Smooth muscle cell (in vitro differentiated cells): ENCODE measurements around the gene PRKAR1B. TPM values are rescaled to one million over a fixed set of nuclear protein-coding genes. Genes with fewer than 3 reads are reported as not detected.

Experiments used
- DNase-seq: peaks from one replicate; lab custom pipeline; 2025; ENCODE audit not compliant: unreplicated experiment; lab: John Stamatoyannopoulos, UW
- H2AFZ ChIP-seq: fragments of 200-600 bp; sonication (generic); 2 replicates; pipeline ENCODE4 v1.6.0; 2016; ENCODE audit warnings: antibody characterized with exemption, low read depth, mild to moderate bottlenecking
- H3F3A ChIP-seq: fragments of 200-600 bp; sonication (generic); 2 replicates; pipeline ENCODE4 v1.6.0; 2017; ENCODE audit warnings: antibody characterized with exemption, low read depth
- H3K27ac ChIP-seq: fragments of 200-600 bp; sonication (generic); 2 replicates; pipeline ENCODE4 v1.5.1; 2016; ENCODE audit warnings: low read depth, mild to moderate bottlenecking
- H3K27me3 ChIP-seq: fragments of 200-600 bp; sonication (generic); 2 replicates; pipeline ENCODE4 v1.6.1; 2016; ENCODE audit warnings: low read depth, mild to moderate bottlenecking
- H3K36me3 ChIP-seq: fragments of 200-600 bp; sonication (generic); 2 replicates; pipeline ENCODE4 v1.5.1; 2016; ENCODE audit warnings: low read depth
- H3K4me1 ChIP-seq: fragments of 200-600 bp; sonication (generic); 2 replicates; pipeline ENCODE4 v1.5.1; 2016; ENCODE audit warnings: low read depth
- H3K4me2 ChIP-seq: fragments of 200-600 bp; sonication (generic); 2 replicates; pipeline ENCODE4 v1.6.0; 2016; ENCODE audit warnings: mild to moderate bottlenecking
- H3K4me3 ChIP-seq: fragments of 200-600 bp; sonication (generic); 2 replicates; pipeline ENCODE4 v1.5.1; 2016; ENCODE audit warnings: mild to moderate bottlenecking
- H3K79me2 ChIP-seq: fragments of 200-600 bp; sonication (generic); 2 replicates; pipeline ENCODE4 v1.6.0; 2016; ENCODE audit warnings: low read depth, mild to moderate bottlenecking
- H3K9ac ChIP-seq: fragments of 200-600 bp; sonication (generic); 2 replicates; pipeline ENCODE4 v1.6.0; 2016; ENCODE audit warnings: low read depth
- H3K9me3 ChIP-seq: fragments of 200-600 bp; sonication (generic); replicated peaks from 2 replicates; pipeline ENCODE4 v1.5.1; 2016; ENCODE audit warnings: low read depth
- H4K20me1 ChIP-seq: fragments of 200-600 bp; sonication (generic); 2 replicates; pipeline ENCODE4 v1.6.0; 2016; ENCODE audit warnings: low read depth
- WGBS: methylation state at CpG from one replicate; pipeline ENCODE4 v1.1.7; 2016; ENCODE audit warnings: low lambda C conversion rate; 5-methylcytosine and 5-hydroxymethylcytosine counted together
- polyA plus RNA-seq: library from polyadenylated mRNA; unstranded; fragments of >200 nt; fragmentation: Nextera tagmentation; extraction: Ambion mirVana; gene quantifications from 2 replicates; pipeline ENCODE4 v1.2.1, GENCODE V29; 2016
- total RNA-seq: library from RNA; depleted of rRNA; stranded (reverse); fragments of >200 nt; gene quantifications from 2 replicates; pipeline ENCODE4 v1.2.3, GENCODE V29; 2014
- TF ChIP-seq, protein P1 (sequence below): fragments of 200-600 bp; sonication (generic); IDR thresholded peaks from 2 replicates; pipeline ENCODE4 v1.5.1; 2017; ENCODE audit warnings: borderline replicate concordance, mild to moderate bottlenecking, antibody characterized with exemption; ENCODE audit not compliant: insufficient read depth, poor library complexity, severe bottlenecking

Gene PRKAR1B
- total and polyA plus RNA-seq, 2 experiments from 2014 or later, result 5.3 to 10.1 TPM

DNA sequence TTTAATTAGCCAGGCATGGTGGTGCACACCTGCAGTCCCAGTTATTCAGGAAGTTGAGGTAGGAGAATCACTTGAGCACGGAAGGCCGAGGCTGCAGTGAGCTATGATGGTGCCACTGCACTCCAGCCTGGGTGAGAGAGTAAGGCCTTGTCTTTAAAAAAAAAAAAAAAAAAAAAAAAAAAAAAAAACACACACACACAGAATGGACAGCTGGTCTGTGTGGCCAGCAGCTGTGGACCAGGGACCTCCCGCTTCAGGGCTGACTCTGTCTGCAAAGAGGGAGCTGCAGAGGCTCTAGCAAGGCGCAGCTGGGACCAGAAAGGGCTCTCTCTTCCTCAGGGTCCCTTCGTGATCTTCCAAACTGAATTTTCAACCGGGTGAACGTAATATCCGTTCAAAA lies 54.2 kb downstream of the PRKAR1B start:
- TF ChIP-seq, protein P1, sequence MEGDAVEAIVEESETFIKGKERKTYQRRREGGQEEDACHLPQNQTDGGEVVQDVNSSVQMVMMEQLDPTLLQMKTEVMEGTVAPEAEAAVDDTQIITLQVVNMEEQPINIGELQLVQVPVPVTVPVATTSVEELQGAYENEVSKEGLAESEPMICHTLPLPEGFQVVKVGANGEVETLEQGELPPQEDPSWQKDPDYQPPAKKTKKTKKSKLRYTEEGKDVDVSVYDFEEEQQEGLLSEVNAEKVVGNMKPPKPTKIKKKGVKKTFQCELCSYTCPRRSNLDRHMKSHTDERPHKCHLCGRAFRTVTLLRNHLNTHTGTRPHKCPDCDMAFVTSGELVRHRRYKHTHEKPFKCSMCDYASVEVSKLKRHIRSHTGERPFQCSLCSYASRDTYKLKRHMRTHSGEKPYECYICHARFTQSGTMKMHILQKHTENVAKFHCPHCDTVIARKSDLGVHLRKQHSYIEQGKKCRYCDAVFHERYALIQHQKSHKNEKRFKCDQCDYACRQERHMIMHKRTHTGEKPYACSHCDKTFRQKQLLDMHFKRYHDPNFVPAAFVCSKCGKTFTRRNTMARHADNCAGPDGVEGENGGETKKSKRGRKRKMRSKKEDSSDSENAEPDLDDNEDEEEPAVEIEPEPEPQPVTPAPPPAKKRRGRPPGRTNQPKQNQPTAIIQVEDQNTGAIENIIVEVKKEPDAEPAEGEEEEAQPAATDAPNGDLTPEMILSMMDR, result no peak
- H3K36me3 ChIP-seq, result no peaks in the 10 kb centered on the region
- H2AFZ ChIP-seq, result no peak overlapping the region
- DNase-seq, result no peak
- H3F3A ChIP-seq, result peaks cover 8% of the 10 kb centered on the region
- no peaks in the 10 kb centered on the region for H3K79me2 ChIP-seq
- H3K9me3 ChIP-seq, result no peaks in the 10 kb centered on the region
- no peaks in the 10 kb centered on the region for H3K4me1 ChIP-seq
- H3K27me3 ChIP-seq, result no peaks in the 10 kb centered on the region
- H3K4me2 ChIP-seq, result no peak overlapping the region
- WGBS, result 98% methylated on average over 8 of the region's 8 CpGs
- no peak overlapping the region for H3K9ac ChIP-seq
- H3K4me3 ChIP-seq, result no peak overlapping the region
- H4K20me1 ChIP-seq, result no peaks in the 10 kb centered on the region
- no peak overlapping the region for H3K27ac ChIP-seq

GRCh38 chr7:671415-672042 lies 55.6 kb downstream of the PRKAR1B start:
- H3K36me3 ChIP-seq, result no peaks in the 10 kb centered on the region

DNA sequence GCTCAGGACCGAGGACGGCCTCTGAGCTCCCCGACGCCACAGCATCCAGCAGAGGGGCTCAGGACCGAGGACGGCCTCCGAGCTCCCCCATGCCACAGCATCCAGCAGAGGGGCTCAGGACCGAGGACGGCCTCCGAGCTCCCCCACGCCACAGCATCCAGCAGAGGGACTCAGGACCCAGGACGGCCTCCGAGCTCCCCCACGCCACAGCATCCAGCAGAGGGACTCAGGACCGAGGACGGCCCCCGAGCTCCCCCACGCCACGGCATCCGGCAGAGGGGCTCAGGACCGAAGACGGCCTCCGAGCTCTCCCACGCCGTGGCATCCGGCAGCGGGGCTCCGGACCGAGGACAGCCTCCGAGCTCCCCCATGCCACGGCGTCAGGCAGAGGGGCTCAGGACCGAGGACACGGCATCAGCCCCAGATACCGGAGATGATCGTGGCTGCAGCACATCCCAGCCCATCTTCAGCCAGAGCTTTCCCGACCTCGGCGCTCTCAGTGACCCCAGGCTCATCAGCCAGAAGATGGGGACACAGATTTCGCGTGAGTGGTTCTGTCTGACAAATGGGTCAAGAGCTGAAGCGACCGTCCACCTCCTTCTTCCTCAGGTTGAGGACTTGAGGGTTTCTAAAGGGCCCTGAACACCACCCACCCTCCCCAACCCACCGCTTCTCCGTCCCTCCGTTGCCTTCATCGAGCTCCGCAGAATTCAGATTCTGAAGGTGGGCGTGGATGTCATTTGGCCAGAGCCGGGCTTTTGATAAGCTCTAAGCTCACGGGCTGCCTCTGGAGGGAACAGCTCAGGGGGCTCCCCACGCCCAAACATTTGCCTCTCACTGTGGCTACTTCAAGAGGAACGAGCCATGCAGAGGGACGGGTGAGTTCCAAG lies 56.3 kb downstream of the PRKAR1B start:
- WGBS, result 97% methylated on average over 37 of the region's 54 CpGs
- TF ChIP-seq, protein P1, result no peak
- H3K27me3 ChIP-seq, result no peaks in the 10 kb centered on the region
- DNase-seq, result no peak
- H3K36me3 ChIP-seq, result no peaks in the 10 kb centered on the region
- H3K79me2 ChIP-seq, result no peaks in the 10 kb centered on the region
- no peak overlapping the region for H2AFZ ChIP-seq
- H3K9ac ChIP-seq, result no peak overlapping the region
- peaks cover 8% of the 10 kb centered on the region for H3F3A ChIP-seq
- no peak overlapping the region for H3K4me2 ChIP-seq
- no peaks in the 10 kb centered on the region for H3K9me3 ChIP-seq
- H4K20me1 ChIP-seq, result no peaks in the 10 kb centered on the region
- H3K4me1 ChIP-seq, result no peaks in the 10 kb centered on the region
- no peak overlapping the region for H3K4me3 ChIP-seq
- H3K27ac ChIP-seq, result no peak overlapping the region

More at GRCh38 chr7:671415-672042, 55.6 kb downstream of the PRKAR1B start:
- TF ChIP-seq, protein P1, result no peak
- no peaks in the 10 kb centered on the region for H3K4me1 ChIP-seq
- no peaks in the 10 kb centered on the region for H3K9me3 ChIP-seq
- DNase-seq, result no peak
- no peak overlapping the region for H3K4me2 ChIP-seq
- no peaks in the 10 kb centered on the region for H4K20me1 ChIP-seq
- no peaks in the 10 kb centered on the region for H3K79me2 ChIP-seq
- H3F3A ChIP-seq, result peaks cover 8% of the 10 kb centered on the region
- 94% methylated on average over 10 of the region's 10 CpGs for WGBS
- H3K27me3 ChIP-seq, result no peaks in the 10 kb centered on the region
- H3K4me3 ChIP-seq, result no peak overlapping the region
- no peak overlapping the region for H3K27ac ChIP-seq
- H3K9ac ChIP-seq, result no peak overlapping the region
- no peak overlapping the region for H2AFZ ChIP-seq
